Measurements from ENCODE around the gene CSTF3. TPM values are rescaled to one million over a fixed set of nuclear protein-coding genes. Genes with fewer than 3 reads are reported as not detected.

The CSTF3 gene
- 10 to 100 TPM; 14.6 to 38.6 (median 28.7) TPM for total RNA-seq
- 10 to 100 TPM; 17.8 to 23.7 TPM for polyA plus RNA-seq
- 14.5 reads per million, percentile 43 among the genes with 10 or more reads in this experiment for total RNA-seq

GRCh38 chr11:33161120-33162005 is at the start of gene CSTF3:
TSS of gene CSTF3 (minus strand) at chr11:33161480. CDS start at chr11:33161325, 155 bp downstream.
- Histone ChIP-seq H3K27ac (ENCODE audit: low read depth, low read length) (peak within 1 kb of the TSS; percentile 84), H3K4me1 (ENCODE audit: control insufficient read depth in 2 of 2, insufficient read depth in 2 of 2, low read length in 2 of 2) (peaks cover 11 to 19% of the 10 kb centered on the region in 2 donors), H3K4me3 (ENCODE audit: low read length) (peak within 1 kb of the TSS; percentile 97), H3K9me3 (ENCODE audit: control insufficient read depth in 2 of 3, low read length in 3 of 3) (no peaks in the 10 kb centered on the region), H3K36me3 (ENCODE audit: control insufficient read depth in 2 of 3, insufficient read depth in 3 of 3, low read length in 3 of 3) (peaks cover 0 to 9% (median 0%) of the 10 kb centered on the region in 3 experiments), H3K27me3 (ENCODE audit: control insufficient read depth in 2 of 2, insufficient read depth in 2 of 2, low read length in 2 of 2) (no peaks in the 10 kb centered on the region)
- ChIA-PET CTCF (interaction anchor here (0.6 to 1.3 kb wide), 6 partner anchors 96 to 581 kb away, joined by 3 to 9 read pairs (median 3); partner anchors contain the start of genes CD59 and HIPK3), POLR2A (interaction anchor here (0.6 to 1.9 kb wide), 7 partner anchors 26 to 1446 kb away, joined by 3 to 5 read pairs (median 4); partner anchors contain the start of gene EIF3M)
- Mint-ChIP-seq H3K27me3 (no peaks in the 10 kb centered on the region), H3K9me3 (peaks cover 0 to 1% (median 0%) of the 10 kb centered on the region in 11 donors), H3K27ac (peak within 1 kb of the TSS; percentile 95 to 100 (median 99)), H3K4me1 (peaks cover 40 to 64% (median 55%) of the 10 kb centered on the region in 7 donors), H3K36me3 (peaks cover 0 to 15% (median 8%) of the 10 kb centered on the region in 5 donors), H3K4me3 (peak within 1 kb of the TSS; percentile 95 to 100 (median 100))
- intact Hi-C loops (cut with micrococcal nuclease) = loop anchor here (1.0 to 10.0 kb wide), 21 partner anchors 97 to 1794 kb away; partner anchors contain the start of genes C11orf91 (in 2 of the 2), CD59 (in 2 of the 2), EIF3M (in 2 of the 2) and QSER1 (in 2 of the 2)
- ATAC-seq = peak; percentile 98
- DNase-seq = peak; percentile 84 to 95 (median 89)

- Mint-ChIP-seq H3K36me3 (peaks cover 0 to 4% (median 0%) of the 10 kb centered on the region in 5 donors), H3K4me3 (no peak overlapping the region), H3K27ac (no peak overlapping the region), H3K4me1 (peaks cover 0 to 7% (median 0%) of the 10 kb centered on the region in 7 donors), H3K27me3 (peaks cover 0 to 4% (median 0%) of the 10 kb centered on the region in 5 donors), H3K9me3 (no peaks in the 10 kb centered on the region)
- Histone ChIP-seq H3K4me1 (ENCODE audit: control insufficient read depth in 2 of 2, insufficient read depth in 2 of 2, low read length in 2 of 2) (no peaks in the 10 kb centered on the region), H3K27me3 (ENCODE audit: control insufficient read depth in 2 of 2, insufficient read depth in 2 of 2, low read length in 2 of 2) (no peaks in the 10 kb centered on the region), H3K36me3 (ENCODE audit: control insufficient read depth in 2 of 3, insufficient read depth in 3 of 3, low read length in 3 of 3) (no peaks in the 10 kb centered on the region), H3K9me3 (ENCODE audit: control insufficient read depth in 2 of 3, low read length in 3 of 3) (no peaks in the 10 kb centered on the region), H3K27ac (ENCODE audit: low read depth, low read length) (no peak overlapping the region), H3K4me3 (ENCODE audit: low read length) (no peak overlapping the region)
- ChIA-PET CTCF (no interaction called here), POLR2A (no interaction called here)
- DNase-seq = no peak
- no peak for ATAC-seq
- intact Hi-C loops (cut with micrococcal nuclease) = no loop called here
These were observed 46.9 kb upstream of the CSTF3 start for GRCh38 chr11:33208150-33208549.

DNA sequence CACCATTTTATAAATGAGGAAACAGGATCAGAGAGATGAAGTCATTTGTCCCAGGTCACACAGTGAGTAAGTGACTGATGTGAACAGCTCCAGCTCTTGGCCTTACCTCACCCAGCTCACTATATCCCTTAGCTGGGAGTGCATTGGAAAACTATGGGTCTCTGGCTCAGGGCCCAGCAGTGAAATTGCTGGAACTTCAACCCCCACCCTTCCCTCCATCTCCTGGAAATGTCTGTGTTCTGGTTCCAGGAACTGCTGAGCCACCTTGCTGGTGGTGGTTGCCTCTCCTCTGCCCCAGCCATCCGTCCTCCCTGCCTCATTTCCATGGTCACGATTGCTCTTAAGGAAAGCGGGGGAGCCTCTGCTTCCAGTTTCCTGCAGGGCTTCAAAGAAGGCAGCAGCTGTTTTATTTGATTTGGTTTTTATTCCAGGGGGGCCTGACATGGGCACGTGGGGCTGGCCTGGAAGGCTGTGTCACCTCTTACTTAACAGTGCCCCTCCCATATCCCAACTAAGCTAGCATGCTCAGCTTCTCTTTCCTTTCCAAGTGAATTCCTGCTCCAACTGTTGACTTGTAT is 46.2 kb upstream of the CSTF3 start:
- no peak overlapping the region for H3K4me3 Mint-ChIP-seq
- DNase-seq (no peak), ATAC-seq (no peak)
- H3K4me1 ChIP-seq (ENCODE audit: control insufficient read depth in 2 of 2, insufficient read depth in 2 of 2, low read length in 2 of 2) = no peaks in the 10 kb centered on the region
- no peaks in the 10 kb centered on the region for H3K9me3 Mint-ChIP-seq
- H3K27ac ChIP-seq (ENCODE audit: low read depth, low read length) = no peak overlapping the region
- ChIA-PET POLR2A (no interaction called here), CTCF (no interaction called here)
- no peaks in the 10 kb centered on the region for H3K27me3 ChIP-seq (ENCODE audit: control insufficient read depth in 2 of 2, insufficient read depth in 2 of 2, low read length in 2 of 2)
- intact Hi-C loops (cut with micrococcal nuclease) = no loop called here
- H3K4me1 Mint-ChIP-seq = peaks cover 0 to 7% (median 0%) of the 10 kb centered on the region in 7 donors
- H3K4me3 ChIP-seq (ENCODE audit: low read length) = no peak overlapping the region
- no peaks in the 10 kb centered on the region for H3K36me3 ChIP-seq (ENCODE audit: control insufficient read depth in 2 of 3, insufficient read depth in 3 of 3, low read length in 3 of 3)
- peaks cover 0 to 4% (median 0%) of the 10 kb centered on the region in 5 donors for H3K27me3 Mint-ChIP-seq
- H3K36me3 Mint-ChIP-seq = peaks cover 0 to 4% (median 0%) of the 10 kb centered on the region in 5 donors
- no peaks in the 10 kb centered on the region for H3K9me3 ChIP-seq (ENCODE audit: control insufficient read depth in 2 of 3, low read length in 3 of 3)
- H3K27ac Mint-ChIP-seq = no peak overlapping the region

- ChIA-PET POLR2A (no interaction called here), CTCF (no interaction called here)
- Mint-ChIP-seq H3K27me3 (no peaks in the 10 kb centered on the region), H3K36me3 (no peaks in the 10 kb centered on the region), H3K4me1 (peaks cover 0 to 7% (median 0%) of the 10 kb centered on the region in 7 donors), H3K9me3 (no peaks in the 10 kb centered on the region), H3K27ac (no peak overlapping the region), H3K4me3 (no peak overlapping the region)
- intact Hi-C loops (cut with micrococcal nuclease) = no loop called here
- DNase-seq = no peak
- H3K36me3 ChIP-seq (ENCODE audit: control insufficient read depth in 2 of 3, insufficient read depth in 3 of 3, low read length in 3 of 3) = no peaks in the 10 kb centered on the region
- no peak overlapping the region for H3K27ac ChIP-seq (ENCODE audit: low read depth, low read length)
- ATAC-seq = peak; percentile 54
- no peaks in the 10 kb centered on the region for H3K4me1 ChIP-seq (ENCODE audit: control insufficient read depth in 2 of 2, insufficient read depth in 2 of 2, low read length in 2 of 2)
- no peak overlapping the region for H3K4me3 ChIP-seq (ENCODE audit: low read length)
- no peaks in the 10 kb centered on the region for H3K27me3 ChIP-seq (ENCODE audit: control insufficient read depth in 2 of 2, insufficient read depth in 2 of 2, low read length in 2 of 2)
- H3K9me3 ChIP-seq (ENCODE audit: control insufficient read depth in 2 of 3, low read length in 3 of 3) = no peaks in the 10 kb centered on the region
These were observed 36.8 kb upstream of the CSTF3 start for GRCh38 chr11:33197915-33198727.

GRCh38 chr11:33195462-33196173 is 34.3 kb upstream of the CSTF3 start:
- H3K4me3 ChIP-seq (ENCODE audit: low read length) = no peak overlapping the region
- DNase-seq (no peak), ATAC-seq (peak; percentile 88)
- CTCF ChIA-PET = no interaction called here
- Mint-ChIP-seq H3K36me3 (no peaks in the 10 kb centered on the region), H3K9me3 (no peaks in the 10 kb centered on the region), H3K27me3 (no peaks in the 10 kb centered on the region), H3K4me1 (peaks cover 0 to 7% (median 0%) of the 10 kb centered on the region in 7 donors), H3K27ac (no peak overlapping the region), H3K4me3 (no peak overlapping the region)
- H3K9me3 ChIP-seq (ENCODE audit: control insufficient read depth in 2 of 3, low read length in 3 of 3) = no peaks in the 10 kb centered on the region
- H3K4me1 ChIP-seq (ENCODE audit: control insufficient read depth in 2 of 2, insufficient read depth in 2 of 2, low read length in 2 of 2) = no peaks in the 10 kb centered on the region
- H3K27ac ChIP-seq (ENCODE audit: low read depth, low read length) = no peak overlapping the region
- H3K36me3 ChIP-seq (ENCODE audit: control insufficient read depth in 2 of 3, insufficient read depth in 3 of 3, low read length in 3 of 3) = no peaks in the 10 kb centered on the region
- POLR2A ChIA-PET = no interaction called here
- intact Hi-C loops (cut with micrococcal nuclease) = no loop called here
- no peaks in the 10 kb centered on the region for H3K27me3 ChIP-seq (ENCODE audit: control insufficient read depth in 2 of 2, insufficient read depth in 2 of 2, low read length in 2 of 2)

- no peaks in the 10 kb centered on the region for H3K36me3 ChIP-seq (ENCODE audit: control insufficient read depth in 2 of 3, insufficient read depth in 3 of 3, low read length in 3 of 3)
- Mint-ChIP-seq H3K27ac (no peak overlapping the region), H3K27me3 (no peaks in the 10 kb centered on the region), H3K9me3 (no peaks in the 10 kb centered on the region), H3K4me3 (no peak overlapping the region), H3K4me1 (peaks cover 0 to 7% (median 0%) of the 10 kb centered on the region in 7 donors), H3K36me3 (peaks cover 0 to 8% (median 6%) of the 10 kb centered on the region in 5 donors)
- H3K4me1 ChIP-seq (ENCODE audit: control insufficient read depth in 2 of 2, insufficient read depth in 2 of 2, low read length in 2 of 2) = no peaks in the 10 kb centered on the region
- no peak overlapping the region for H3K27ac ChIP-seq (ENCODE audit: low read depth, low read length)
- ChIA-PET CTCF (no interaction called here), POLR2A (no interaction called here)
- no peaks in the 10 kb centered on the region for H3K27me3 ChIP-seq (ENCODE audit: control insufficient read depth in 2 of 2, insufficient read depth in 2 of 2, low read length in 2 of 2)
- DNase-seq (no peak), ATAC-seq (no peak)
- H3K4me3 ChIP-seq (ENCODE audit: low read length) = no peak overlapping the region
- intact Hi-C loops (cut with micrococcal nuclease) = no loop called here
- no peaks in the 10 kb centered on the region for H3K9me3 ChIP-seq (ENCODE audit: control insufficient read depth in 2 of 3, low read length in 3 of 3)
These were observed 33.2 kb upstream of the CSTF3 start for GRCh38 chr11:33194455-33194854.
